ENCODE results near the gene DYNLT4. TPM values are rescaled to one million over a fixed set of nuclear protein-coding genes. Genes with fewer than 3 reads are reported as not detected.
A peak's percentile ranks its signal among the peaks of the same experiment; 100 is the strongest.
"Not testable (repeated sequence)": the region's sequence is repeated elsewhere in the genome, so short reads cannot be mapped to it uniquely, and the experiment has no call there.

Gene DYNLT4
- total RNA-seq, 1 donor from 2014 or later = not detected

DNA sequence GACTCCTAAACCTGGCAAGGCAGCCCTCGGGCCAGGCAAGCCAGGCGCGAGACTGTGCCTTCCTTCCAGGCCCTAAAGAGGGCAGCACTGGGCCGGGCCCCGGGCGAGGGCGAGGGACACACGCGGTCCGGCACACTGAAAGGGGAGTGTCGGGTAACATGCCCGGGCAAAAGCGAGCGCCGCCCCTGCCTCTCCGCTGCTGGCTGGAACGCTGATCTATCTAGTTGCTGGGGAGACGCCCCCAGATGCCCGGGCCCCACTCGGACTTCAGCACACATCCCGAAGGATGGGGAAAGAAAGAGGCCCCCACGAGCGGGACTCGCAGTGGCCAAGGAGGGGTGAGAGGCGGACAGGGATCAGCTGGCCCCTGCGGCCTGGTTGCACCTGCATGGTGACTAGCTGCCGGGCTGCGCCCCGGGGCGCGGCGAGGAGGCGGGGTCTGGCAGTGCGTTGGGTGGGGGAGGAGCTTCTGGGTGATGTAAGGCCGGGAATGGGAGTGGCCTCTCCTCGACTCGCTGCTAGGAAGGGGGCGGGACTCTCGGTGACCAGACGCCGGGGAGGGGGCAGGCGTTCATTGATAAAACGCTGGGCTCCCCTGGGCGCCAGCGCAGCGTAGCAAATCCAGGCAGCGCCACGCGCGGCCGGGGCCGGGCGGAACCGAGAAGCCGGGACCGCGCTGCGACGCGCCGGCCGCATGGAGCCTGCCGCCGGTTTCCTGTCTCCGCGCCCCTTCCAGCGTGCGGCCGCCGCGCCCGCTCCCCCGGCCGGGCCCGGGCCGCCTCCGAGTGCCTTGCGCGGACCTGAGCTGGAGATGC is 7.2 kb downstream of the DYNLT4 start, which contains the start of gene PLK3:
Gene PLK3, plus strand, starts transcription at position 608 of the 815 bp plus-strand sequence. Its CDS starts 87 bp downstream, at position 695.
- peaks cover 35% of the 10 kb centered on the region for H3K4me1 Mint-ChIP-seq
- H3K4me3 Mint-ChIP-seq = peak within 1 kb of the TSS; percentile 99
- intact Hi-C loops (cut with micrococcal nuclease) = loop anchor here (2.0 to 10.0 kb wide), 4 partner anchors 502 to 785 kb away; partner anchors contain the start of genes MUTYH, NASP, TESK2 and TOE1

DNA sequence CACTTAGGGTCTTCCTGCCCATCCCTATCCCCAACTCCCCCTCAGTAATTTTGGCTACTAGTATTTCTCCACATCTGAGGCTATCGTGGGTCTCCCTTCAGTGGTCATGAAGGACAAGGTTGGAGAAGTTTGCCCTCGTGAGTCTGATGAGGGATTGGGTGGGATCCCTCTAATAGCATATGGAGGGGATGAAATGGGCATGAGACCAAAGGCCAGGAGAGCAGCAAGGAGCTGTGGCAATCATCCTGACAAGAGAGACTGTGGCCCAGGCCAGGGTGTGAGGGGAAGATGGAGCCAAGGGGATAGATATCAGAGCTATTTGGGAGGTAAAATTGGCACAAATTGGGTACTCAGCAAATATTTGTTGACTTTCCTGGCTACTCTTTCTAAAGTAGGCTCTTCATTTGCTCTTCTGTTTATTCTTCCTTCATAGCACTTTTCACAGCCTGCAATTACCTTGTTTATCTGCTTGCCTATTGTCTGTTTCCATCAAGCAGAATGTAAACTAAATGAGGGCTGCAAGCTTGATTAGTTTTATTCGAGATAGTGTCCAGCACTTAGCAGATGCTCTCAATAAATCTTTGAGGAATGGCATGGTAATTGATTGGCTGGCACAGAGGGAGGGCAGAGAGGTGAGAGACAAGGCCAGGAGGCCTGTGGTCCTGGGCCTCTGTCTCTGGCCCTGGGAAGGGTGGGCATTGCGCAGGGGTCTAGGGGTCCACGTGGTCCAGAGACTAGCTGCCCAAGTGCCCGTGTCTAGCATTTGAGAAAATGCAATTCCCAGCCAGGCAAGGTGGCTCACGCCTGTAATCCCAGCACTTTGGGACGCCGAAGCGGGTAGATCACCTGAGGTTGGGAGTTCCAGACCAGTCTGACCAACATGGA is 8.4 kb downstream of the DYNLT4 start:
- Mint-ChIP-seq H3K27me3 (no peaks in the 10 kb centered on the region), H3K36me3 (ENCODE audit: low read depth) (peaks cover 28% of the 10 kb centered on the region), H3K27ac (peak overlapping the region; percentile 100), H3K4me3 (peak overlapping the region; percentile 99), H3K4me1 (peaks cover 26% of the 10 kb centered on the region), H3K9me3 (no peaks in the 10 kb centered on the region)
- peak; percentile 65 for DNase-seq
- intact Hi-C loops (cut with micrococcal nuclease) = no loop called here

More for the DNA sequence above, 7.2 kb downstream of the DYNLT4 start, which contains the start of gene PLK3:
- DNase-seq = peak; percentile 99
- H3K9me3 Mint-ChIP-seq = no peaks in the 10 kb centered on the region
- H3K27ac Mint-ChIP-seq = peak within 1 kb of the TSS; percentile 100
- peaks cover 40% of the 10 kb centered on the region for H3K36me3 Mint-ChIP-seq (ENCODE audit: low read depth)
- no peaks in the 10 kb centered on the region for H3K27me3 Mint-ChIP-seq

DNA sequence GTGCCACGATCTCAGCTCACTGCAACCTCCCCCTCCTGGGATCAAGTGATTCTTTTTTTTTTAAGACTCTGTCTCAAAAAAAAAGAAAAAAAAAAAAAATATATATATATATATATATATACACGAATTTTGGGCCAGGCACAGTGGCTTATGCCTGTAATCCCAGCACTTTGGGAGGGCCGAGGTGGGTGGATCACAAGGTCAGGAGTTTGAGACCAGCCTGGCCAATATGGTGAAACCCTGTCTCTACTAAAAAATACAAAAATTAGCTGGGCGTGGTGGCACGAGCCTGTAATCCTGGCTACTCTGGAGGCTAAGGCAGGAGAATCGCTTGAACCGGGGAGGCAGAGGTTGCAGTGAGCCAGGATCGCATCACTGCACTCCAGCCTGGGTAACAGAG is 9.3 kb downstream of the DYNLT4 start:
- not testable (repeated sequence) for H3K9me3 Mint-ChIP-seq, H3K27me3 Mint-ChIP-seq

DNA sequence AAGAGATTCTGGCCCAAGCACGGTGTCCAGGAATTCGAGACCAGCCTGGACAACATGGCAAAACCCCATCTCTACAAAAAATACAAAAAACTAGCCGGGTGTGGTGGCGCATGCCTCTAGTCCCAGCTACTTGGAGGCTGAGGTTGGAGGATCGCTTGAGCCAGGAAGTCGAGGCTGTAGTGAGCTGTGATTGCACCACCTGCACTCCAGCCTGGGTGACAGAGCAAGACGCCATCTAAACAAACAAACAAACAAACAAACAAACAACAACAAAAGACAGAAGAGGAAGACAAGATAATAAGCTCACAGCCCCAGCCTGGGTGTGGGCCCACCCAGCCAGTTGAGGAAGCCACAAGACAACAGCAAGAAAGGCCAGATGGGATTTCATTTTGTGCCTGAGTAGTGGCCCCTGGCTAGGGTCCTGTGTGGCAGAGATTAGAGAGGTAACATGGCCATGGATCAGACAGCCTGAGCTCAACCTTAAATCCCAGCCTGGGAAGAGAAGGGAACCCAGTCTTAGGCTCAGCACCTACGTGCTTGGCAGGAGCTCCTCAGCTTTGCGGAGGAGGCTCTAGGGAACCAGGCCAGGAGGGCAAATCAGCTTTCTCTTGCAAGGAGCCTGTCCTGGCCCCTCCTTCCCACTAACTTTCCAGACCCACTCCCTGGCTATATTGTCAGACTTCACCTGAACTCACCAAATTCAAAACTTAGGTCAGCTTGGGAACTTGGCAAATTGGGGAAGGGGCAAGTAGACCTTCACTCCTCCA is 14.2 kb downstream of the DYNLT4 start:
- peaks cover 2% of the 10 kb centered on the region for H3K4me1 Mint-ChIP-seq
- intact Hi-C loops (cut with micrococcal nuclease) = no loop called here
- no peaks in the 10 kb centered on the region for H3K27me3 Mint-ChIP-seq
- no peak overlapping the region for H3K27ac Mint-ChIP-seq
- H3K9me3 Mint-ChIP-seq = no peaks in the 10 kb centered on the region
- no peak overlapping the region for H3K4me3 Mint-ChIP-seq
- H3K36me3 Mint-ChIP-seq (ENCODE audit: low read depth) = no peaks in the 10 kb centered on the region
- DNase-seq = peak; percentile 54

More for the DNA sequence above, 9.3 kb downstream of the DYNLT4 start:
- H3K36me3 Mint-ChIP-seq (ENCODE audit: low read depth) = peaks cover 19% of the 10 kb centered on the region
- peak; percentile 57 for DNase-seq
- intact Hi-C loops (cut with micrococcal nuclease); H3K4me3 Mint-ChIP-seq; H3K27ac Mint-ChIP-seq: not testable (repeated sequence)
- H3K4me1 Mint-ChIP-seq = peaks cover 21% of the 10 kb centered on the region

DNA sequence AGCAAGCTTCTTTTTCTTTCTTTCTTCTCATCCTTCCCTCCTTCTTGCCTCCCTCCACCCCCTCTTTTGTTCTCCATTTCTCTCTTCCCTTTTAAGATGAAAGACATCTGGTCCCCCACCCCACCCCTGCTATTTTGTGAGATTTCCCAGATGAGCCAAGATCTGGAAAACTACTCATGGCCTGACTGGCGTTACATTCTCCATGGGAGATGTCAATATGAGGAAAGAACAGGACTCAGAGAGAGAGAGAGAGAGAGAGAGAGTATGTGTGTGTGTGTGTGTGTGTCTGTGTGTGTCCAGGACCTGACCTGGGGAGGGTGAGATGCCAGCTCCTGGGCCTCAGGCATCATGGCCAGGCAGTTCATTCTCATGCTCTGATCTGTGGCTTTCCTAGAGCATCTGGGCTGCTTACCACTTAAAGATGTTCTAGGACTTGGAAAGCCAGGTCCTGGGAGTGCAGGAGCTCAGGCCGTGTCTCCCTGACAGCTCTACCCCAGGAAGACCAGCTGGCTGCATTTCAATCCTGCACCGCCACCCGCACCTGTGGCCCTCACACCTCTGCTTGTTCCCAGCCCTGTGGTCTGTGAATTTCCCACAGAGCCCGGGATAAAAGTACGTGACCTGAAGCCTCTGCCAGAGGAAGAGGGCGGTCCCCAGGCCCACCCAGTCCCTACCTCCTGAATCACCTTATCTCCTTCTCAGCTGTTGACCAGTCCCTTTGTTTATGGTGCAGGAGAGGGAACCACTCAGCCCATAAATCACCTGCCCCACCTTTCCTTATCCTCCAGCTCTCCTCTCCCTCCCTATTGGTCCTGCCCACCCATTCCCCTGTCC is 16.0 kb downstream of the DYNLT4 start:
- peak; percentile 53 for DNase-seq
- H3K27ac Mint-ChIP-seq = no peak overlapping the region
- no peaks in the 10 kb centered on the region for H3K36me3 Mint-ChIP-seq (ENCODE audit: low read depth)
- H3K9me3 Mint-ChIP-seq = no peaks in the 10 kb centered on the region
- H3K4me3 Mint-ChIP-seq = no peak overlapping the region
- peaks cover 6% of the 10 kb centered on the region for H3K4me1 Mint-ChIP-seq
- no peaks in the 10 kb centered on the region for H3K27me3 Mint-ChIP-seq
- intact Hi-C loops (cut with micrococcal nuclease) = no loop called here

DNA sequence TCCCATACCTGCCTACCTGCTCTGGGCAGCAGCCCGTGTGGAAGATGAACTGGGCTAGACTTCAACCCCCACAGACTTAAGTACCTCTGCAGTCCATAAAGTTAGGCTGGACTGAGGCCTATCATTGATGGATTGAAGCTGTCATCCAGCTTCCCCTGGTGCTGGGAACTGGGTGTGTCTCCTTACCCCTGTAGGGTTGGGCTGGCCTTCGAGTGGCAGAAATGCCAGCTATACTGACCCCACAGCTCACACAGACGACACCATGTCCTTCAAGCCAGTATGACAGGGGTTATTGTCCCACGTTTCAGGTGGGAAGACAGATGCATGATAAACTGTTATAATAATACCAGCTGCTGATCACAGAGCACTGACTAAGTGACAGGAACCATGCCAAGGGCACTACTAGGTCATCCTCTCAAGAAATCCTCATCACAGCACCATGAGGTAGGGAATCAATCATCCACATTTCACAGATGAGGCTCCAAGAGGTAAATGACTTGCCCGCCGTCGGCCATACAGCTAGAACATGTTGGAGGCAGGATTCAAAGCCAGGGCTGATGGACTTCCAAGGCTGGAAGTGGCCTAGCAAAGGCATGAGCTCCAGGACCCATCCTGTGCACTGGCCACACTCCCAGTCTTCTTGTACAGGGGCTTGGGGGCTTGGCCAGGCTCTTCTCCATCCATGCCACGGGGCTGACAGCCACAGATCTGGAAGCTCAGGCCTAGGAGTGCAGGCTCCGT is 18.9 kb downstream of the DYNLT4 start, which contains the start of gene BEST4:
Gene BEST4, minus strand, starts transcription at position 51 of the 741 bp plus-strand sequence. CDS start 465 bp downstream, outside the sequence.
- DNase-seq = no peak
- Mint-ChIP-seq H3K27me3 (no peaks in the 10 kb centered on the region), H3K36me3 (ENCODE audit: low read depth) (peaks cover 5% of the 10 kb centered on the region), H3K4me1 (peaks cover 27% of the 10 kb centered on the region), H3K4me3 (no peak within 1 kb of the TSS), H3K9me3 (no peaks in the 10 kb centered on the region), H3K27ac (no peak within 1 kb of the TSS)
- intact Hi-C loops (cut with micrococcal nuclease) = loop anchor here (5.0 kb wide), 1 partner anchor 224 kb away; the partner anchor contains the start of genes HECTD3 and UROD

DNA sequence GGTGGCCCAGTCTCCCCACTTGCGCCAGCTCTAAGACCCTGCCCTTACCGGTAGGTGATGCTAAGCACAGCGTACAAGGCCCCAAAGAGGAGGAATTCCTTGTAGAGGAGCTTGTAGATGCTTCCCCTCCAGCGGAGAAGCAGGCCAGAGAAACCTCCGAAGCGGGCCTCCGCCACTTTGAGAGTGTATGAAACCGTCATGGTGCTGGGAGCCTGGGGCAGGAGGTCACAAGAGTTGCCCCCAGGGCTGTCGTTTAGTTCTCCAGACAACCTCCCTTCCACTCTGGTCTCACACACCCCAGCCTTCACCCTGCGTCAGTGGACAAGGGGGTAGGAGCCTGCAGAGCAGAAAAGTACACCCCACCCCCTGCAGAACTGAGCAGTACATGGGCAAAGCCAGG is 19.6 kb downstream of the DYNLT4 start:
- Mint-ChIP-seq H3K4me3 (no peak overlapping the region), H3K4me1 (peaks cover 28% of the 10 kb centered on the region), H3K27ac (no peak overlapping the region), H3K9me3 (no peaks in the 10 kb centered on the region), H3K27me3 (no peaks in the 10 kb centered on the region), H3K36me3 (ENCODE audit: low read depth) (peaks cover 9% of the 10 kb centered on the region)
- intact Hi-C loops (cut with micrococcal nuclease) = loop anchor here (5.0 kb wide), 1 partner anchor 225 kb away; the partner anchor contains the start of genes HECTD3 and UROD
- DNase-seq = no peak

DNA sequence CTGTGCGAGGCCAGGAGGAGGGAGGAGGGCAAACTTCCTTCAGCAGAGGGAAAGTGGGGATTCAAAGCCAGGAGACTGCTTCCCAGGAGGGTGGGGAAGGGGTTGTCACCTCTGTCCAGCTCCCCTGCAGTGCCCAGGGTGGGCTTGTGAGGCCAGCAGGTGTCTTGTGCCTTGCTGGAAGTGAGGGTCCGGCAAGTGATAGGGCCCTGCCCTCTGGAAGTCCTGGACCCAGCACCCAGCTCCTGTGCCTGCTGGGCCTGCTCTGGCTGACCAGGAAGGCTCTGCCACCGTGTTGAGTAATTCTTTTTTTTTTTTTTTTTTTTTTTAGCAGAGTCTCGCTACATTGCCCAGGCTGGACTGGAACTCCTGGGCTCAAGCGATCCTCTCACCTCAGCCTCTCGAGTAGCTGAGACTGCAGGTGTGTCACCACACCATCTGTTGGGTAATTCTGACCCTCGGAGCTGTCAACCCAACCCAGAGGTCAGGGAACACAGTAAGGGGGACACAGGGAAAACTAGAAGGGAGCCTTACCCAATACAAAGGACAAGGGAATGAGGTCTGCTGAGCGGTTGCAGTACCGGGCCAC is 20.2 kb downstream of the DYNLT4 start:
- intact Hi-C loops (cut with micrococcal nuclease) = loop anchor here (1.0 to 5.0 kb wide), 3 partner anchors 12 to 225 kb away; partner anchors contain the start of genes HECTD3, RPS8 and UROD
- peak overlapping the region; percentile 85 for H3K27ac Mint-ChIP-seq

DNA sequence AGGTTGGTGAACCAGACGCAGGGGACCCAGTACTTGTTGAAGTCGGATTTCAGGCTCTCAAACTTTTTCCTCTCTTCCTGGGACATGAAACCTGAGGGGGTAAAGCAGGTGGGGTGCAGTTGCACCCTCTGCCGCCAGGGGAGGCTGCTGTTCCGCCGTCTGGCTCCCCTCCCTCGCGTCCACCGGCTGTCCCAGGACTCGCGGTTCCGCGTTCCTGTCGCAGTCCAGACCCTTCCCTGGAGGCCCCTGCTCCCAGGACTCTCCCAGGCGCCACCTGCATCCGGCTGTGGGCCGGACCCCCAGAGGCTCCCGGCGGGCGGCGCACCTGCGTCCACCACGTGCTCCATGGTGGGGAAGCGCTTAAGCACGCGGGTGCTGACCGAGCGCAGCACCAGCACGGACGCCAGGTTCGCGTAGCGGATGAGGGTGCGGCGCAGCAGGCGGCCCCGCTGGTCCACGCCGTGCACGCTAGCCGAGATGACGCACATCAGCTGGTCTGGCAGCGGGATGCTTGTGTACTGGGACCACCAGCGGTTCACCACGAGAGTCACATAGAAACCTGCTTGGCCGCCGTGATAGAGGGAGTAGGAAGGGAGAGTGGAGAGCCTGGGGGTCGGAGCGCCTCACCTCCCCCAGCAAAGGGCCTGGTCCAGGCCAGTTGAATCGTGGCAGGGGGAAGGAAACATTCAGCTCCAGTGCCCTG is 20.9 kb downstream of the DYNLT4 start:
- Mint-ChIP-seq H3K9me3 (no peaks in the 10 kb centered on the region), H3K4me1 (peaks cover 28% of the 10 kb centered on the region), H3K27ac (peak overlapping the region; percentile 85), H3K27me3 (no peaks in the 10 kb centered on the region), H3K4me3 (peak overlapping the region; percentile 83), H3K36me3 (ENCODE audit: low read depth) (peaks cover 20% of the 10 kb centered on the region)
- intact Hi-C loops (cut with micrococcal nuclease) = loop anchor here (1.0 to 5.0 kb wide), 3 partner anchors 11 to 226 kb away; partner anchors contain the start of genes HECTD3, RPS8 and UROD
- DNase-seq = peak; percentile 93

More for the DNA sequence above, 20.2 kb downstream of the DYNLT4 start:
- Mint-ChIP-seq H3K9me3 (no peaks in the 10 kb centered on the region), H3K36me3 (ENCODE audit: low read depth) (peaks cover 13% of the 10 kb centered on the region), H3K4me1 (peaks cover 28% of the 10 kb centered on the region), H3K4me3 (peak overlapping the region; percentile 83), H3K27me3 (no peaks in the 10 kb centered on the region)
- no peak for DNase-seq

DNA sequence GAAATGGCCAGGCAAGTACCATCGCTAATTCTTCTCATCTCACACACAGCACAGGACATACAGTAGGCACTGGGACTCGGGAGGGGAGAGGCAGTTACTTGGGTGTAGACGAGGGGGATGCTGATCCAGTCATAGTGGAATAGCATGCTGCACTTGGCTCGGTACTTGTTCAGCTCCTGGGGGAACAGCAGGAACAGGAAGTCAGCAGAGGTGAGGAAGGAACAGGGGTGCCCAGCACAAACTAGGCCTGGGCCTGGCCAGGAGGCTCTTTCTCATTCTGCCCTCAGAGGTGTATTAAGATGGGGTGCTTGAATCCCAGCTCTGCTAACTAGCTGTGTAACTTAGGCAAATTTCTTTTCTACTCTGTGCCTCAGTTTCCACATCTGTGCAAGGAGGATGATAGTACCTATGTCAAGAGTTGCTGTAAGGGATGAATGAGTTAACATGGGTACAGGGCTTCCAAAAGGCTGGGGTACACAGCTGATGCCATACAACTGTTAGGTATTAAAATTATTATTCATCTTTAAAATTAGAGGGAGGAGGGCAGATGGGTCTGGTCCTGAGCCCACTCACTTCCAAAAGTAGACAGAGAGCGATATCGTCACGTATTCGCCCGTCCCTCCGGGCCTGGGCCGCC is 21.5 kb downstream of the DYNLT4 start:
- intact Hi-C loops (cut with micrococcal nuclease) = loop anchor here (1.0 to 5.0 kb wide), 4 partner anchors 10 to 227 kb away; partner anchors contain the start of genes HECTD3, RNU5D-1, RPS8 and UROD
- Mint-ChIP-seq H3K4me1 (peaks cover 30% of the 10 kb centered on the region), H3K9me3 (no peaks in the 10 kb centered on the region), H3K36me3 (ENCODE audit: low read depth) (peaks cover 27% of the 10 kb centered on the region), H3K27me3 (no peaks in the 10 kb centered on the region), H3K4me3 (peak overlapping the region; percentile 83), H3K27ac (peak overlapping the region; percentile 85)
- DNase-seq = no peak
